GM10266 (cell line): ENCODE data around the gene PTPRQ.

Source experiments
- DNase-seq: peaks from one replicate; pipeline ENCODE4 v3.0.0; 2012; ENCODE audit errors: extremely low spot score
- TF ChIP-seq, protein P1 (sequence below): IDR thresholded peaks from 2 replicates; pipeline ENCODE4 v1.5.1; 2012; ENCODE audit warnings: mild to moderate bottlenecking, low read depth; ENCODE audit not compliant: control insufficient read depth, insufficient read depth; ENCODE audit errors: missing control alignments

PTPRQ gene

DNA sequence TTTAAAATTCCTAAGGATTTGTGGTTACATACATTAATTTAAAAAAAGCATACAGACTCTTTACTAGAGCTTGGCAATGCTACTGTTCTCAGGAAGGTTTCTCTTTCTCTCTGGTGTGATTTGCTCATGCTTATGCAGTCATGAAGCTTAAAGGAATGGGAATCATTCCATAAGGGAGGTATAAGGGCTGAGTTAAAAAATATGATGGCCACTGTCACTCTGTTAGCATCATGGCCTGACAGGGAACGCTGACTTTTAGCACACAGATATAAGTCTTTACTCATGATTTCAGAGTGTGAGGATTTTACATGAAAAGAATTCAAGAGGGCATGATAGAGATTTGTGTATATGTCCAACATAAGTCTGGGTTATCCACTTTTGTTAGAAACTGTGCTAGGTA is 276.5 kb downstream of the PTPRQ start:
- TF ChIP-seq, protein P1, sequence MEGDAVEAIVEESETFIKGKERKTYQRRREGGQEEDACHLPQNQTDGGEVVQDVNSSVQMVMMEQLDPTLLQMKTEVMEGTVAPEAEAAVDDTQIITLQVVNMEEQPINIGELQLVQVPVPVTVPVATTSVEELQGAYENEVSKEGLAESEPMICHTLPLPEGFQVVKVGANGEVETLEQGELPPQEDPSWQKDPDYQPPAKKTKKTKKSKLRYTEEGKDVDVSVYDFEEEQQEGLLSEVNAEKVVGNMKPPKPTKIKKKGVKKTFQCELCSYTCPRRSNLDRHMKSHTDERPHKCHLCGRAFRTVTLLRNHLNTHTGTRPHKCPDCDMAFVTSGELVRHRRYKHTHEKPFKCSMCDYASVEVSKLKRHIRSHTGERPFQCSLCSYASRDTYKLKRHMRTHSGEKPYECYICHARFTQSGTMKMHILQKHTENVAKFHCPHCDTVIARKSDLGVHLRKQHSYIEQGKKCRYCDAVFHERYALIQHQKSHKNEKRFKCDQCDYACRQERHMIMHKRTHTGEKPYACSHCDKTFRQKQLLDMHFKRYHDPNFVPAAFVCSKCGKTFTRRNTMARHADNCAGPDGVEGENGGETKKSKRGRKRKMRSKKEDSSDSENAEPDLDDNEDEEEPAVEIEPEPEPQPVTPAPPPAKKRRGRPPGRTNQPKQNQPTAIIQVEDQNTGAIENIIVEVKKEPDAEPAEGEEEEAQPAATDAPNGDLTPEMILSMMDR, result no peak
- DNase-seq, result no peak

DNA sequence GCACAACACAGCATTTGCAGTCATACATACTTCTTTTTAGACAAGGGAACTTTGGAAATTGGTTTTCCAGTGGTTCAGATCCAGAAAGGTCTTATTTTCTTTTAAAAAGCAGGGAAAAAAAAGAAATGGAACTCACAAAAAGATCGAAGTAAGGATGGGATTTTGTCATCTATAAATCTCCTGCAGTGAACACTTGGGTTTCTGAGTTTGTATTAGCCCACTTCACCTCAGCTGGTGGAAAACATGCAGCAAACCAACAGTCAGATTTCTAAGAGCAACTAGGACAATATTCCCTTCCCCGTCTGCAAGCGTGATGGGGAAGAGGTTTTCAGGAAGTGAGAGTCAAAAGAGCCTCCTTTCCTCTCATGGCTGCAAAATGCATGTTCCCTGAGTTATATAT is 277.3 kb downstream of the PTPRQ start:
- no peak for DNase-seq

More for the DNA sequence above, 277.3 kb downstream of the PTPRQ start:
- TF ChIP-seq, protein P1, result no peak
